Gastroesophageal sphincter (tissue), 4 donors: Measurements from ENCODE around the gene WFDC1. TPM values are rescaled to one million over a fixed set of nuclear protein-coding genes. Genes with fewer than 3 reads are reported as not detected.

Experiments
- ATAC-seq: fragments of 150-250 bp; one replicate; pipeline ENCODE4 v1.9.1; 2016; ENCODE audit warnings: mild to moderate bottlenecking, moderate library complexity
- H3K27ac ChIP-seq, 4 donors: fragments of 200-600 bp; sonication (generic) in 3 of 4; 1 replicate in 3 of 4; 2 replicates in 1 of 4; pipeline ENCODE4 v1.5.1; 2016 to 2019
- H3K27me3 ChIP-seq: fragments of 200-600 bp; sonication (generic); one replicate; pipeline ENCODE4 v1.5.1; 2019
- H3K36me3 ChIP-seq, 2 donors: fragments of 200-600 bp; sonication (generic); one replicate each; pipeline ENCODE4 v1.5.1; 2019; ENCODE audit warnings: control low read depth in 1 of 2
- H3K4me1 ChIP-seq, 3 donors: fragments of 200-600 bp; sonication (generic); 1 replicate in 2 of 3; 2 replicates in 1 of 3; pipeline ENCODE4 v1.5.1; 2016 to 2019; ENCODE audit warnings: control low read depth in 2 of 3
- H3K4me3 ChIP-seq, 2 donors: fragments of 200-600 bp; sonication (generic); one replicate each; pipeline ENCODE4 v1.5.1; 2019; ENCODE audit warnings: mild to moderate bottlenecking in 1 of 2, moderate library complexity in 1 of 2
- H3K9me3 ChIP-seq, 3 donors: fragments of 200-600 bp; sonication (generic); one replicate each; pipeline ENCODE4 v1.5.1; 2017 to 2019; ENCODE audit warnings: control low read depth in 2 of 3
- EP300 ChIP-seq: sonication (generic); formaldehyde crosslinking; IDR thresholded peaks from one replicate; pipeline ENCODE4 v1.6.1; 2017; ENCODE audit warnings: antibody characterized with exemption, mild to moderate bottlenecking
- POLR2A ChIP-seq, 2 donors: fragments of 450-650 bp; IDR thresholded peaks; one replicate each; pipeline ENCODE4 v1.6.1; 2017; ENCODE audit warnings: antibody characterized with exemption in 2 of 2, mild to moderate bottlenecking in 2 of 2, moderate library complexity in 1 of 2
- POLR2AphosphoS5 ChIP-seq: sonication (generic); formaldehyde crosslinking; IDR thresholded peaks from one replicate; pipeline ENCODE4 v1.6.1; 2017; ENCODE audit warnings: antibody characterized with exemption
- WGBS, 2 donors: methylation state at CpG; one replicate each; pipeline ENCODE4 v1.1.5; 2018; ENCODE audit warnings: low coverage in 1 of 2; 5-methylcytosine and 5-hydroxymethylcytosine counted together
- total RNA-seq, 4 donors: library from RNA; depleted of rRNA; stranded (reverse); fragments of >200 nt; gene quantifications; one replicate each; pipeline ENCODE4 v1.1.0, GENCODE V29; 2016
- TF ChIP-seq, protein P1 (sequence below), 4 experiments: fragments of 200-600 bp in 2 of 4; fragments of 450-650 bp in 2 of 4; sonication (generic) in 1 of 4; IDR thresholded peaks; one replicate each; pipeline ENCODE4 v1.5.1; 2017 to 2019; ENCODE audit warnings: antibody characterized with exemption in 4 of 4, mild to moderate bottlenecking in 2 of 4, moderate library complexity in 2 of 4

The WFDC1 gene
- total RNA-seq, 4 donors from 2014 or later: 25.0 to 53.1 (median 38.2) TPM

DNA sequence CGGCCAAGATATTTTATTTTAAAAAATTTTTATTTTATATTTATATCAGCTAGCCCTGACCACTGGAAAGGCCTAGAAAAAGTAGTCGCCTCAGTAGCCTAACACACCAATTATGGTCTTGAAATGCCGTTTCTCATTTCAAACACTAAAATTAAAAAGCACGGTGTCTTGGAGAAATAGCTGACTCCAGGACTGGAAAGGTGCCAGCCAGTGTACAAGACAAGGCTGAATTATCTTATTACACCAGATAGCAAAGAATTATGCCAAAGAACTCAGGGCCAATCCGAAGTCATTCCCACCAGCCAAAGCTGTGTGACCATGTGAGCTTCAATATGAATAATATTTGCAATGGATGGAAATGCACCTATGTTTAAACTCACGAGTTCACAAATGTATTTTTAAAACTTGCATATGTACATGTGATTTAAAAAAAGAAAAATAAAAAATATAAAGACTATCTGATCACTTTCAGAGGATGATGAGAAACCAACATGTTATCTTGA lies 53.8 kb downstream of the WFDC1 start:
- Histone ChIP-seq H3K9me3 (no peaks in the 10 kb centered on the region), H3K27ac (no peak overlapping the region), H3K27me3 (no peaks in the 10 kb centered on the region), H3K36me3 (no peaks in the 10 kb centered on the region), H3K4me1 (peaks cover 0 to 10% (median 0%) of the 10 kb centered on the region in 3 donors), H3K4me3 (no peak overlapping the region)
- ATAC-seq: no peak
- 41 to 69% methylated on average over 5 to 6 of the region's 6 CpGs for WGBS, 2 donors
- no peak for TF ChIP-seq POLR2A (IDR thresholded peaks at IDR 0.05)
- TF ChIP-seq POLR2AphosphoS5: no peak
- TF ChIP-seq, protein P1, sequence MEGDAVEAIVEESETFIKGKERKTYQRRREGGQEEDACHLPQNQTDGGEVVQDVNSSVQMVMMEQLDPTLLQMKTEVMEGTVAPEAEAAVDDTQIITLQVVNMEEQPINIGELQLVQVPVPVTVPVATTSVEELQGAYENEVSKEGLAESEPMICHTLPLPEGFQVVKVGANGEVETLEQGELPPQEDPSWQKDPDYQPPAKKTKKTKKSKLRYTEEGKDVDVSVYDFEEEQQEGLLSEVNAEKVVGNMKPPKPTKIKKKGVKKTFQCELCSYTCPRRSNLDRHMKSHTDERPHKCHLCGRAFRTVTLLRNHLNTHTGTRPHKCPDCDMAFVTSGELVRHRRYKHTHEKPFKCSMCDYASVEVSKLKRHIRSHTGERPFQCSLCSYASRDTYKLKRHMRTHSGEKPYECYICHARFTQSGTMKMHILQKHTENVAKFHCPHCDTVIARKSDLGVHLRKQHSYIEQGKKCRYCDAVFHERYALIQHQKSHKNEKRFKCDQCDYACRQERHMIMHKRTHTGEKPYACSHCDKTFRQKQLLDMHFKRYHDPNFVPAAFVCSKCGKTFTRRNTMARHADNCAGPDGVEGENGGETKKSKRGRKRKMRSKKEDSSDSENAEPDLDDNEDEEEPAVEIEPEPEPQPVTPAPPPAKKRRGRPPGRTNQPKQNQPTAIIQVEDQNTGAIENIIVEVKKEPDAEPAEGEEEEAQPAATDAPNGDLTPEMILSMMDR (IDR thresholded peaks at IDR 0.05): no peak
- no peak for TF ChIP-seq EP300

DNA sequence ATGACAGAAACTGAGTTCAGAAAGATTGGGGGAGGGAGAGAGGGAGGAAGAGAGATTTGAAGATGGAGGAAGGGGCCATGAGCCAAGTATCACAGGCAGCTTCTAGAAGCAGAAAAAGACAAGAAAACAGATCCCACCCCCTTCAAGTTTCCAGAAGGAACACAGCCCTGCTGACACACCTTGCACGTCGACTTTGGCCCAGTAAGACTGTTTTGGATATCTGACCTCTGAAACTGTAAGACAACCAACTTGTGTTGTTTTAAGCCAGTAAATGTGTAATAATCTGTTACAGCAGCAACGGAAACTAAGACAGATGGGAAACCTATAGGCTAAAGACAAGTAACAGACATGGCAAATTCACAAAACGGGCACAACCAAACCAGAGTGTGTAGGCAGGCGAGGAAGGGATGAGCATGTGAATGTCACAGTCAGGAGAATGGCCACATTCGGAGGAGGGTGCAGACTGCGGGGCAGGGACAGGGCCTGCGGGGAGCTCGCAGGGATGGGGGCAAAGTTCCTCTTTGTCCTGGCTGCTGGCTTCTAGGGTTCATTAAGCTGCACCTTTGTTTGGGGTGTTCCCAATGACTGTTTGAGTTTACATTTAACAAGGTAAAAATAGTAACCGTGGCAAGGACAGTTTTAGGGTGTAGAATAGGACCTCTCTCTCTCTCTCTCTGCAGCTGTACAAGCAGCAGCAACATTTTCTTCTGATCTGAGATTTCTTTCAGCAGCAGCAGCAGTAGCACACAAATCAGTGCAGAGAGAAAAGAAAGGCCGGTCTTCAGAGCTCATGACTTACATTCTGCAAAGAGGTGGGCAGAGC lies 55.4 kb downstream of the WFDC1 start:
- no peaks in the 10 kb centered on the region for H3K36me3 ChIP-seq
- peaks cover 0 to 2% (median 0%) of the 10 kb centered on the region in 3 donors for H3K4me1 ChIP-seq
- H3K27me3 ChIP-seq: no peaks in the 10 kb centered on the region
- no peak overlapping the region for H3K4me3 ChIP-seq
- H3K9me3 ChIP-seq: no peaks in the 10 kb centered on the region
- TF ChIP-seq POLR2A (IDR thresholded peaks at IDR 0.05) (no peak), POLR2AphosphoS5 (no peak), EP300 (no peak)
- TF ChIP-seq, protein P1 (IDR thresholded peaks at IDR 0.05): no peak
- no peak for ATAC-seq
- 80 to 95% methylated on average over 8 to 11 of the region's 11 CpGs for WGBS, 2 donors
- H3K27ac ChIP-seq: no peak overlapping the region

DNA sequence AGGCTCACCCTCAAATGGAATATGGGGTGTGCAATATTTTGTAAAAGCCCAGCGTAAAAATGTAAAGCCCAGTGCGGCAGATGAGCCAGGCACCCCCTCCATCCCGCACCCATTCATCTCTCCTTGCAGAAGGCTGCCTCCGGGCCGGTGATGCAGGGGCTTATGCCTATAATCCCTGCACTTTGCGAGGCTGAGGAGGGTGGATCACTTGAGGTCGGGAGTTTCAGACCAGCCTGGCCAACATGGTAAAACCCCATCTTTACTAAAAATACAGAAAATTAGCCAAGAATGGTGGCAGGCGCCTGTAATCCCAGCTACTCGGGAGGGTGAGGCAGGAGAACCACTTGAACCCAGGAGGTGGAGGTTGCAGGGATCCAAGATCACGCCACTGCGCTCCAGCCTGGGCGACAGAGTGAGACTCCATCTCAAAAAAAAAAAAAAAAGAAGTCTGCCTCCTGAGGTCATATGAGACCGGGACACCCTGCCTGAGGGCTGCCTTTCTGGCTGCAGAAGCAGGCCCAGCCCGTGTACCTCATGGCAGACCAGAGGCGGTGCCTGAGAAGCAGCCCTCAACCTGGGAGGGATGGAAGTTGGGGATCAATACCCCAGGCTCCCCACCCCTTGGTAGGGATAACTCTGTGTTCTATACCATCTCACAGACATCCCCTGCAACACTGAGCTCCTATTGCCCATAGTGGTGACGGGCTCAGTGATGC lies 56.2 kb downstream of the WFDC1 start:
- 81 to 93% methylated on average over 5 to 6 of the region's 16 CpGs for whole genome bisulfite sequencing, 2 donors
- H3K9me3 ChIP-seq: no peaks in the 10 kb centered on the region
- TF ChIP-seq EP300 (no peak), POLR2AphosphoS5 (no peak), POLR2A (IDR thresholded peaks at IDR 0.05) (no peak)
- TF ChIP-seq, protein P1 (IDR thresholded peaks at IDR 0.05): no peak
- no peak overlapping the region for H3K27ac ChIP-seq
- no peaks in the 10 kb centered on the region for H3K27me3 ChIP-seq
- no peaks in the 10 kb centered on the region for H3K36me3 ChIP-seq
- H3K4me1 ChIP-seq: no peaks in the 10 kb centered on the region
- H3K4me3 ChIP-seq: no peak overlapping the region
- no peak for ATAC-seq

DNA sequence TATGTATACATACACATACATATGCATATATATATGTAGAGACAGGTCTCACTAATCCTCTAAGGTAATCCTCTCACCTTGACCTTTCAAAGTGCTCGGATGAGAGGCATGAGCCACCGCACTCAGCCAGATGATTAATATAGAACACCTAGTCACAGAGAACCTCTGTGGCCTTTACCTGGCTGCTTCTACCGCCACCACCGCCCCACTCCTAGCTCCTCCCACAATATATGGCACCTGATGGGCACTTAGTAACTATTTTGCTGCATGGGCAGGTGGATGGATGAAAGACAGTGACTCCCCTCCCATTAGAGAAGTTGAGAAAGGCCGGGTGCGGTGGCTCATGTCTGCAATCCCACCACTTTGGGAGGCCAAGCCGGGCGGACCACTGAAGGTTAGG lies 57.0 kb downstream of the WFDC1 start:
- 90 to 95% methylated on average over 6 to 7 of the region's 8 CpGs for WGBS, 2 donors
- TF ChIP-seq POLR2AphosphoS5 (no peak), EP300 (no peak), POLR2A (IDR thresholded peaks at IDR 0.05) (no peak)
- TF ChIP-seq, protein P1 (IDR thresholded peaks at IDR 0.05): no peak
- no peak for ATAC-seq

More for the DNA sequence above, 57.0 kb downstream of the WFDC1 start:
- no peak overlapping the region for H3K27ac ChIP-seq
- no peak overlapping the region for H3K4me3 ChIP-seq
- H3K27me3 ChIP-seq: no peaks in the 10 kb centered on the region
- no peaks in the 10 kb centered on the region for H3K9me3 ChIP-seq
- H3K36me3 ChIP-seq: no peaks in the 10 kb centered on the region
- H3K4me1 ChIP-seq: no peaks in the 10 kb centered on the region
